ENCODE data around the gene ZNF689. TPM values are rescaled to one million over a fixed set of nuclear protein-coding genes. Genes with fewer than 3 reads are reported as not detected.

ZNF689 gene
- total and polyA plus RNA-seq, 2 of the 4 experiments (the other 2 are of a cell fraction): 2.7 to 2.9 TPM

GRCh38 chr16:30619638-30620037 lies 9.4 kb upstream of the ZNF689 start:
- intact Hi-C loops (cut with micrococcal nuclease): no loop called here

More at GRCh38 chr16:30619638-30620037, 9.4 kb upstream of the ZNF689 start:
- no peak overlapping the region for H2BK5ac ChIP-seq (ENCODE audit: low read depth, low read length, poor library complexity, severe bottlenecking)
- CTCF ChIA-PET: interaction anchor here (0.5 kb wide), 1 partner anchor 115 kb away, joined by 3 read pairs; no protein-coding TSS in a partner anchor
- peaks cover 15% of the 10 kb centered on the region for H3K27me3 ChIP-seq (ENCODE audit: control insufficient read depth, insufficient read depth, low read length)
- no peak overlapping the region for H2BK15ac ChIP-seq (ENCODE audit: low read depth, low read length)
- no peak overlapping the region for H2AK9ac ChIP-seq (replicated peaks; ENCODE audit: low read depth, low read length, poor library complexity)
- no peak overlapping the region for H3K9ac ChIP-seq (ENCODE audit: low read depth, low read length)
- POLR2A ChIA-PET (ENCODE audit: unreplicated experiment): no interaction called here
- no peak overlapping the region for H2AFZ ChIP-seq (replicated peaks; ENCODE audit: low read length, poor library complexity)
- no peak overlapping the region for H3K56ac ChIP-seq (ENCODE audit: extremely low read depth, insufficient read depth, low read length)
- no peaks in the 10 kb centered on the region for H3K36me3 ChIP-seq (ENCODE audit: control insufficient read depth, insufficient read depth, low read length)
- WGBS, 2 experiments (ENCODE audit: extremely low coverage in 2 of 2, insufficient read length in 1 of 2): no CpG with 5 or more reads among the region's 5 CpGs
- H2BK20ac ChIP-seq (ENCODE audit: low read depth, low read length): no peak overlapping the region
- H3K4ac ChIP-seq (ENCODE audit: low read depth, low read length): no peak overlapping the region
- H3K4me1 ChIP-seq (ENCODE audit: control insufficient read depth, insufficient read depth, low read length): no peaks in the 10 kb centered on the region
- no peaks in the 10 kb centered on the region for H3K79me1 ChIP-seq (ENCODE audit: low read depth in 1 of 2, low read length in 2 of 2)
- no peak overlapping the region for H4K8ac ChIP-seq (ENCODE audit: low read depth in 2 of 2, low read length in 2 of 2)
- H3K4me3 ChIP-seq (ENCODE audit: insufficient read depth, low read depth, low read length): no peak overlapping the region
- TF ChIP-seq NFE2L2 (IDR thresholded peaks at IDR 0.05; ENCODE audit: low read depth, low read length): no peak
- TF ChIP-seq MXI1 (IDR thresholded peaks at IDR 0.05; ENCODE audit: borderline replicate concordance, low read depth, low read length): no peak
- TF ChIP-seq BHLHE40 (IDR thresholded peaks at IDR 0.05; ENCODE audit: low read depth, low read length): no peak
- no peak for TF ChIP-seq USF2 (IDR thresholded peaks at IDR 0.05; ENCODE audit: low read depth, low read length)
- TF ChIP-seq POLR2A (IDR thresholded peaks at IDR 0.05; ENCODE audit: low read depth, low read length): no peak
- TF ChIP-seq MAZ (IDR thresholded peaks at IDR 0.05; ENCODE audit: borderline replicate concordance, low read depth, low read length): no peak
- no peak for TF ChIP-seq CEBPB (IDR thresholded peaks at IDR 0.05; ENCODE audit: low read depth, low read length)
- TF ChIP-seq SMC3 (IDR thresholded peaks at IDR 0.05; ENCODE audit: low read depth, low read length): no peak
- TF ChIP-seq RAD21 (IDR thresholded peaks at IDR 0.05; ENCODE audit: low read length): no peak
- TF ChIP-seq CHD1 (IDR thresholded peaks at IDR 0.05; ENCODE audit: low read depth, low read length): no peak
- TF ChIP-seq CTCF (conservative IDR thresholded peaks at IDR 0.05; ENCODE audit: low read depth, low read length): no peak
- no peak for TF ChIP-seq ELK1 (IDR thresholded peaks at IDR 0.05; ENCODE audit: borderline replicate concordance, low read depth, low read length)
- TF ChIP-seq RCOR1 (IDR thresholded peaks at IDR 0.05; ENCODE audit: insufficient replicate concordance, low read length): no peak
- no peak for TF ChIP-seq MAFK (IDR thresholded peaks at IDR 0.05; ENCODE audit: low read depth, low read length)
- no peak for TF ChIP-seq FOS (IDR thresholded peaks at IDR 0.05; ENCODE audit: low read depth, low read length)
- TF ChIP-seq RFX5 (IDR thresholded peaks at IDR 0.05; ENCODE audit: low read depth, low read length): no peak
- H2AK5ac ChIP-seq (ENCODE audit: low read depth, low read length): no peak overlapping the region
- H3K9me3 ChIP-seq (ENCODE audit: control insufficient read depth, insufficient read depth, low read length): peaks cover 8% of the 10 kb centered on the region; the same call in 1 of the 2 replicates
- DNase-seq (no peak), ATAC-seq (ENCODE audit: low read depth) (no peak)
- dilution Hi-C loops (cut with HindIII; ENCODE audit: low sequenced_read_pairs, unreplicated experiment) (no loop called here), in situ Hi-C loops (cut with MboI; ENCODE audit: low sequenced_read_pairs) (no loop called here)
- no peak overlapping the region for H4K91ac ChIP-seq (ENCODE audit: insufficient read depth, low read depth, low read length)
- no peak overlapping the region for H3K27ac ChIP-seq (ENCODE audit: insufficient read depth, low read length)
- no peak overlapping the region for H2BK120ac ChIP-seq (ENCODE audit: low read depth, low read length)
- H3K23ac ChIP-seq (ENCODE audit: low read depth, low read length): no peak overlapping the region
- no peak overlapping the region for H3K14ac ChIP-seq (replicated peaks; ENCODE audit: low read depth, low read length)
- no peak overlapping the region for H3K4me2 ChIP-seq (ENCODE audit: low read depth, low read length)
- no peaks in the 10 kb centered on the region for H3K9me1 ChIP-seq (ENCODE audit: insufficient read depth, low read length)
- H4K20me1 ChIP-seq (ENCODE audit: insufficient read depth, low read length): no peaks in the 10 kb centered on the region
- H3K18ac ChIP-seq (ENCODE audit: low read depth, low read length): no peak overlapping the region
- no peak overlapping the region for H4K5ac ChIP-seq (ENCODE audit: low read depth, low read length)
- BruUV-seq (replicated peaks): no TSS peak

All from IMR-90 (cell line).